Endodermal cell (in vitro differentiated cells): Measurements from ENCODE around the gene HDGFL2. TPM values are rescaled to one million over a fixed set of nuclear protein-coding genes. Genes with fewer than 3 reads are reported as not detected.

Experiments
- DNase-seq: peaks from one replicate; pipeline ENCODE4 v3.0.0-alpha.2; 2017
- H3K27ac ChIP-seq: 2 replicates; pipeline ENCODE4 v1.5.1; 2013; ENCODE audit warnings: mild to moderate bottlenecking, low read depth, low read length, moderate library complexity
- H3K27me3 ChIP-seq: 2 replicates; pipeline ENCODE4 v1.6.1; 2013; ENCODE audit warnings: mild to moderate bottlenecking, low read length, moderate library complexity; ENCODE audit not compliant: insufficient read depth, control insufficient read depth, poor library complexity, severe bottlenecking
- H3K36me3 ChIP-seq: 2 replicates; pipeline ENCODE4 v1.7.0; 2013; ENCODE audit warnings: mild to moderate bottlenecking, low read length, moderate library complexity; ENCODE audit not compliant: control insufficient read depth, insufficient read depth
- H3K4me1 ChIP-seq: one replicate; pipeline ENCODE4 v1.7.0; 2013; ENCODE audit warnings: low read length; ENCODE audit not compliant: control insufficient read depth, insufficient read depth
- H3K4me3 ChIP-seq: 2 replicates; pipeline ENCODE4 v1.5.1; 2013; ENCODE audit warnings: mild to moderate bottlenecking, low read length, moderate library complexity
- H3K9ac ChIP-seq: 2 replicates; pipeline ENCODE4 v1.6.1; 2013; ENCODE audit warnings: mild to moderate bottlenecking, low read length, moderate library complexity; ENCODE audit not compliant: poor library complexity, severe bottlenecking; ENCODE audit errors: extremely low read depth
- H3K9me3 ChIP-seq: 2 replicates; pipeline ENCODE4 v1.6.1; 2013; ENCODE audit warnings: mild to moderate bottlenecking, low read length, moderate library complexity; ENCODE audit not compliant: control insufficient read depth
- H3K27ac Mint-ChIP-seq: 2 replicates; pipeline ENCODE4 v1.8.0; 2020; ENCODE audit warnings: mixed read lengths
- H3K27me3 Mint-ChIP-seq: 2 replicates; pipeline ENCODE4 v1.8.0; 2021; ENCODE audit warnings: mild to moderate bottlenecking, mixed read lengths; ENCODE audit not compliant: insufficient read depth
- H3K36me3 Mint-ChIP-seq: 2 replicates; pipeline ENCODE4 v1.8.0; 2020; ENCODE audit warnings: low read depth, mixed read lengths
- H3K4me1 Mint-ChIP-seq: 2 replicates; pipeline ENCODE4 v1.8.0; 2020; ENCODE audit warnings: mixed read lengths
- H3K4me3 Mint-ChIP-seq: 2 replicates; pipeline ENCODE4 v1.8.0; 2020; ENCODE audit warnings: mild to moderate bottlenecking, moderate library complexity, mixed read lengths
- H3K9me3 Mint-ChIP-seq: 2 replicates; pipeline ENCODE4 v1.8.0; 2020; ENCODE audit warnings: mild to moderate bottlenecking, mixed read lengths
- CTCF ChIP-seq: fragments of 200-600 bp; sonication (generic); conservative IDR thresholded peaks from 2 replicates; pipeline ENCODE4 v1.5.0; 2021; ENCODE audit warnings: antibody characterized with exemption, mild to moderate bottlenecking
- WGBS, 2 experiments: methylation state at CpG; one replicate each; pipeline versions ENCODE4 v1.1.5 to v1.1.7; 2013; ENCODE audit warnings: missing lambda C conversion rate in 2 of 2, mixed read lengths in 1 of 2; ENCODE audit not compliant: insufficient coverage in 1 of 2, insufficient read length in 1 of 2; 5-methylcytosine and 5-hydroxymethylcytosine counted together
- total RNA-seq, 2 donors: library from RNA; stranded (reverse); fragmentation: NEBNext Ultra II Directional in 1 of 2; extraction: Animal tissue kit (Norgen Biotek cat#: 25700) in 1 of 2; gene quantifications; 2 replicates in 1 of 2; 3 replicates in 1 of 2; pipeline ENCODE4 v1.2.1, GENCODE V29; 2021

Gene HDGFL2
- total RNA-seq, 2 donors from 2014 or later, result 117 TPM

GRCh38 chr19:4449639-4450028 is 22.5 kb upstream of the HDGFL2 start:
- Mint-ChIP-seq H3K4me1 (no peaks in the 10 kb centered on the region), H3K4me3 (no peak overlapping the region), H3K27ac (no peak overlapping the region), H3K36me3 (peaks cover 28% of the 10 kb centered on the region), H3K9me3 (no peaks in the 10 kb centered on the region), H3K27me3 (no peaks in the 10 kb centered on the region)
- DNase-seq, result no peak
- Histone ChIP-seq H3K27ac (no peak overlapping the region), H3K9me3 (no peaks in the 10 kb centered on the region), H3K27me3 (no peaks in the 10 kb centered on the region), H3K9ac (no peak overlapping the region), H3K4me1 (no peaks in the 10 kb centered on the region), H3K4me3 (no peak overlapping the region), H3K36me3 (peaks cover 25% of the 10 kb centered on the region)
- TF ChIP-seq CTCF, result no peak
- WGBS, 2 experiments, result 98% methylated on average over 7 to 9 of the region's 9 CpGs

- Mint-ChIP-seq H3K4me1 (peaks cover 7% of the 10 kb centered on the region), H3K36me3 (peaks cover 25% of the 10 kb centered on the region), H3K4me3 (no peak overlapping the region), H3K9me3 (no peaks in the 10 kb centered on the region), H3K27me3 (no peaks in the 10 kb centered on the region), H3K27ac (no peak overlapping the region)
- no peak for DNase-seq
- peaks cover 25% of the 10 kb centered on the region for H3K36me3 ChIP-seq
- H3K27ac ChIP-seq, result no peak overlapping the region
- H3K27me3 ChIP-seq, result no peaks in the 10 kb centered on the region
- no peak overlapping the region for H3K4me3 ChIP-seq
- H3K9me3 ChIP-seq, result no peaks in the 10 kb centered on the region
- H3K9ac ChIP-seq, result no peak overlapping the region
- H3K4me1 ChIP-seq, result no peaks in the 10 kb centered on the region
- 91 to 92% methylated on average over 21 to 24 of the region's 24 CpGs for WGBS, 2 experiments
- peak; percentile 15 for TF ChIP-seq CTCF
Observed at GRCh38 chr19:4452230-4452990, 19.7 kb upstream of the HDGFL2 start.

GRCh38 chr19:4453232-4454179 is 18.6 kb upstream of the HDGFL2 start:
- no peaks in the 10 kb centered on the region for H3K27me3 ChIP-seq
- H3K27ac Mint-ChIP-seq, result no peak overlapping the region
- no peak overlapping the region for H3K4me3 ChIP-seq
- H3K9ac ChIP-seq, result no peak overlapping the region
- peaks cover 20% of the 10 kb centered on the region for H3K36me3 Mint-ChIP-seq
- H3K9me3 ChIP-seq, result no peaks in the 10 kb centered on the region
- WGBS, 2 experiments, result 90 to 92% methylated on average over 13 to 34 of the region's 34 CpGs
- H3K4me3 Mint-ChIP-seq, result no peak overlapping the region
- H3K4me1 Mint-ChIP-seq, result peaks cover 7% of the 10 kb centered on the region
- no peaks in the 10 kb centered on the region for H3K27me3 Mint-ChIP-seq
- H3K27ac ChIP-seq, result no peak overlapping the region
- DNase-seq, result no peak
- H3K4me1 ChIP-seq, result no peaks in the 10 kb centered on the region
- H3K36me3 ChIP-seq, result peaks cover 17% of the 10 kb centered on the region
- H3K9me3 Mint-ChIP-seq, result no peaks in the 10 kb centered on the region
- no peak for TF ChIP-seq CTCF
